Transverse colon (tissue), 4 donors: ENCODE measurements around the gene TSPAN8.
"Not testable (repeated sequence)": the region's sequence is repeated elsewhere in the genome, so short reads cannot be mapped to it uniquely, and the experiment has no call there.

Experiments
- CTCF ChIP-seq, 5 experiments: fragments of 200-600 bp in 3 of 5; fragments of 450-650 bp in 2 of 5; sonication (generic) in 3 of 5; IDR thresholded peaks; 1 replicate in 2 of 5; 2 replicates in 3 of 5; pipeline ENCODE4 v1.5.1; 2016 to 2017; ENCODE audit warnings: antibody characterized with exemption in 5 of 5, inconsistent platforms in 3 of 5, mild to moderate bottlenecking in 2 of 5, moderate library complexity in 1 of 5
- EP300 ChIP-seq: sonication (generic); formaldehyde crosslinking; IDR thresholded peaks from one replicate; pipeline ENCODE4 v1.6.1; 2017; ENCODE audit warnings: antibody characterized with exemption, low read depth
- POLR2A ChIP-seq: fragments of 450-650 bp; IDR thresholded peaks from one replicate; pipeline ENCODE4 v1.6.1; 2016; ENCODE audit warnings: antibody characterized with exemption, mild to moderate bottlenecking, moderate library complexity
- POLR2AphosphoS5 ChIP-seq, 3 donors: sonication (generic); formaldehyde crosslinking; IDR thresholded peaks; one replicate each; pipeline ENCODE4 v1.6.1; 2016; ENCODE audit warnings: antibody characterized with exemption in 3 of 3

- not testable (repeated sequence) for TF ChIP-seq CTCF (IDR thresholded peaks at IDR 0.05); POLR2AphosphoS5 (IDR thresholded peaks at IDR 0.05); POLR2A; EP300
Measured at GRCh38 chr12:71150041-71150440, 7.8 kb downstream of the TSPAN8 start.
